Neutrophil (primary cell): ENCODE measurements around the gene PRDM16.
"Not testable (repeated sequence)": the region's sequence is repeated elsewhere in the genome, so short reads cannot be mapped to it uniquely, and the experiment has no call there.

Experiments
- H3K27ac ChIP-seq: fragments of 200-600 bp; sonication (generic); 2 replicates; pipeline ENCODE4 v1.5.1; 2016; ENCODE audit warnings: mild to moderate bottlenecking, moderate library complexity
- H3K27me3 ChIP-seq: fragments of 200-600 bp; sonication (generic); 2 replicates; pipeline ENCODE4 v1.6.0; 2016; ENCODE audit warnings: mild to moderate bottlenecking
- H3K36me3 ChIP-seq: fragments of 200-600 bp; sonication (generic); 2 replicates; pipeline ENCODE4 v1.5.1; 2017
- H3K4me1 ChIP-seq, 2 experiments: fragments of 200-600 bp in 1 of 2; sonication (generic) in 1 of 2; 1 replicate in 1 of 2; 2 replicates in 1 of 2; pipeline versions ENCODE4 v1.5.1 to v1.6.1; 2013 to 2016; ENCODE audit warnings: low read depth in 1 of 2, low read length in 1 of 2, mild to moderate bottlenecking in 1 of 2, moderate library complexity in 1 of 2; ENCODE audit not compliant: control insufficient read depth in 1 of 2, insufficient read depth in 1 of 2
- H3K4me3 ChIP-seq, 2 experiments: fragments of 200-600 bp in 1 of 2; sonication (generic) in 1 of 2; 1 replicate in 1 of 2; 2 replicates in 1 of 2; pipeline ENCODE4 v1.5.1; 2013 to 2016; ENCODE audit warnings: low read depth in 1 of 2, low read length in 1 of 2, mild to moderate bottlenecking in 1 of 2, moderate library complexity in 1 of 2
- H3K9me3 ChIP-seq: fragments of 200-600 bp; sonication (generic); 2 replicates; pipeline ENCODE4 v1.5.1; 2016
- TF ChIP-seq, protein P1 (sequence below): fragments of 200-600 bp; sonication (generic); IDR thresholded peaks from 2 replicates; pipeline ENCODE4 v1.5.1; 2016; ENCODE audit warnings: antibody characterized with exemption

The PRDM16 gene

DNA sequence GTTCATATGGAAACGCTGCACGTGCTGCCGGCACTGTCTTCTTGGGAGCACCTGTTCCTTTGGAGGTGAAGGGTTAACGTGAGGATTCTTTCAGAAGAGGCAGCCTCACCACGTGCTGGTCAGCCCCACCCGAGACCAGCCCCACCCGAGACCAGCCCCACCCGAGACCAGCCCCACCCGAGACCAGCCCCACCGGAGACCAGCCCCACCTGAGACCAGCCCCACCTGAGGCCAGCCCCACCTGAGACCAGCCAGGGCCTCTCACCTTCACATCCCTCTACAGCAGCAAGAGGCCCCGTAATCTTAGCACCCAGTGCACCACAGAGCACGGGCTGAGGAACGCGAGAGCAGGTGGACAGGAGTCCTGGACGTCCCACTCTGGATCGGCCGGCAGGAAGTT, 18.0 kb downstream of the PRDM16 start:
- no peaks in the 10 kb centered on the region for H3K36me3 ChIP-seq
- TF ChIP-seq, protein P1, sequence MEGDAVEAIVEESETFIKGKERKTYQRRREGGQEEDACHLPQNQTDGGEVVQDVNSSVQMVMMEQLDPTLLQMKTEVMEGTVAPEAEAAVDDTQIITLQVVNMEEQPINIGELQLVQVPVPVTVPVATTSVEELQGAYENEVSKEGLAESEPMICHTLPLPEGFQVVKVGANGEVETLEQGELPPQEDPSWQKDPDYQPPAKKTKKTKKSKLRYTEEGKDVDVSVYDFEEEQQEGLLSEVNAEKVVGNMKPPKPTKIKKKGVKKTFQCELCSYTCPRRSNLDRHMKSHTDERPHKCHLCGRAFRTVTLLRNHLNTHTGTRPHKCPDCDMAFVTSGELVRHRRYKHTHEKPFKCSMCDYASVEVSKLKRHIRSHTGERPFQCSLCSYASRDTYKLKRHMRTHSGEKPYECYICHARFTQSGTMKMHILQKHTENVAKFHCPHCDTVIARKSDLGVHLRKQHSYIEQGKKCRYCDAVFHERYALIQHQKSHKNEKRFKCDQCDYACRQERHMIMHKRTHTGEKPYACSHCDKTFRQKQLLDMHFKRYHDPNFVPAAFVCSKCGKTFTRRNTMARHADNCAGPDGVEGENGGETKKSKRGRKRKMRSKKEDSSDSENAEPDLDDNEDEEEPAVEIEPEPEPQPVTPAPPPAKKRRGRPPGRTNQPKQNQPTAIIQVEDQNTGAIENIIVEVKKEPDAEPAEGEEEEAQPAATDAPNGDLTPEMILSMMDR = no peak

DNA sequence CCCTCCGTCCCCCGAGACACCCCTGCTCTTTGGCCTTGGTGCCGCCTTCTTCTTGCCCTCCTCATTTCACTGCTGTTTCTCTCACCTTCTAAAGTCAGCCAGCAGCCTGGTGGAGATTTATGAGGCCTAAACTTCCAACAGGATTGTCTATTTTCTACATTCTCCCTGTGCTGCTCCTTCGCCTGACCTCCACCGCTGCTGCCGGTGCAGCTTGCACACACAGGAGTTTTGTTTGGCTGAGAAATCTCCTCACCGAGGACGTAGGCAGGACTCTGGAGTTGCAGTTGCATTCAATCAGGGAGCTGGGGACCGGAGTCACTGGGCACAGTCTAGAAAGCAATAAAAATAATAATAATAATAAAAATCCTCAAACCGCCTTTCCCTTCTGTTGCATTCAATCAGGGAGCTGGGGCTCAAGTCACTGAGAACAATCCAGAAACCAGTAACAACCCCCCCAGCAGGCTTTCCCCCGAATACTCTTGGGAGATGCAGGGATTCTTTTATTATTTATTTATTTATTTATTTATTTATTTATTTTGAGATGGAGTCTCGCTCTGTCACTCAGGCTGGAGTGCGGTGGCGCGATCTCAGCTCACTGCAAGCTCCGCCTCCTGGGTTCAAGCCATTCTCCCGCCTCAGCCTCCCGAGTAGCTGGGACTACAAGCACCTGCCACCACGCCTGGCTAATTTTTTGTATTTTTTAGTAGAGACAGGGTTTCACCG, 19.1 kb downstream of the PRDM16 start:
- H3K36me3 ChIP-seq, H3K4me1 ChIP-seq, H3K4me3 ChIP-seq, H3K27ac ChIP-seq, H3K9me3 ChIP-seq, H3K27me3 ChIP-seq: not testable (repeated sequence)

More for the DNA sequence above, 18.0 kb downstream of the PRDM16 start:
- no peaks in the 10 kb centered on the region for H3K4me1 ChIP-seq
- no peaks in the 10 kb centered on the region for H3K27me3 ChIP-seq
- no peaks in the 10 kb centered on the region for H3K9me3 ChIP-seq
- no peak overlapping the region for H3K27ac ChIP-seq
- H3K4me3 ChIP-seq = no peak overlapping the region

DNA sequence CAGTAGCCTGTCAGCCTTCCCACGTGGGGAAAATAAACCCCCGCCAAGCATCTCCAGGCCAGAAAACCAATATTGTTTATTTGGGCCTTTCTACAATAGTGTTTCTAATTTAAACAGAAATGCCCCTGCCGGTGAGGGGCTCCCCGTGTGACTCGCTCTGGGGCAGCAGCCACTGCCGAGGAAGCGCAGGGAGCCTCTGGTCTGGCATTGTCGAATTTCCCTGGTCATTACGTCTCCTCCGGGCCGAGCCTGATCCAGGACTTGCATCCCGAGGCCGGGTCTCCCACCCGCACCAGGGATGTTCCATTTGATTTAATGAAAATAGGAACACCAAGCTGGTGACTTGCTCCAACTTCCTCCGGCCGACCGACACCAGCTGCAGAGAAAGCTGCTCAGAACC, 20.5 kb downstream of the PRDM16 start:
- no peak overlapping the region for H3K4me3 ChIP-seq
- TF ChIP-seq, protein P1 = no peak
- H3K9me3 ChIP-seq = no peaks in the 10 kb centered on the region
- H3K4me1 ChIP-seq = no peaks in the 10 kb centered on the region
- peaks cover 12% of the 10 kb centered on the region for H3K27me3 ChIP-seq
- no peaks in the 10 kb centered on the region for H3K36me3 ChIP-seq
- H3K27ac ChIP-seq = no peak overlapping the region

DNA sequence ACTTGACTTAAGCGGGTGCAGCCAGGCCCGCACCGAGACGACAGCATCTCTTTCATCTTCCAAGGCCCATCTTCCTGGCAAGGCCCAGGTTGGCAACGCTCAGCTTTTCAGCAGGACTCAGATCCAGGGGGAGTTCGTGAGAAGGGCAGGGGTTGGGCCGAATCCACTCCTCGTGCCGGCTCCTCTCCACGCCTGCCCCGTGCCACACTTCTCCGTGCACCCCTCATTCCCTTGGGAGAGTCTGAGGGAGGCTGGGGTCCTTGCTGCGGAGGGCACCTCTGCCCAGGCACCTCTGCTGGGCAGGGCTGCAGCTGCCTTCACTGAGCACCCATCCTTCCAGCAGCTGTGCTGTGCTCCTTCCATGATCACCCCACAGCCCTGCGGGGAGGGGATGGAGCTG, 22.3 kb downstream of the PRDM16 start:
- TF ChIP-seq, protein P1 = no peak
- Histone ChIP-seq H3K27me3 (peaks cover 19% of the 10 kb centered on the region), H3K27ac (no peak overlapping the region), H3K4me1 (no peaks in the 10 kb centered on the region), H3K36me3 (no peaks in the 10 kb centered on the region), H3K9me3 (no peaks in the 10 kb centered on the region), H3K4me3 (no peak overlapping the region)

DNA sequence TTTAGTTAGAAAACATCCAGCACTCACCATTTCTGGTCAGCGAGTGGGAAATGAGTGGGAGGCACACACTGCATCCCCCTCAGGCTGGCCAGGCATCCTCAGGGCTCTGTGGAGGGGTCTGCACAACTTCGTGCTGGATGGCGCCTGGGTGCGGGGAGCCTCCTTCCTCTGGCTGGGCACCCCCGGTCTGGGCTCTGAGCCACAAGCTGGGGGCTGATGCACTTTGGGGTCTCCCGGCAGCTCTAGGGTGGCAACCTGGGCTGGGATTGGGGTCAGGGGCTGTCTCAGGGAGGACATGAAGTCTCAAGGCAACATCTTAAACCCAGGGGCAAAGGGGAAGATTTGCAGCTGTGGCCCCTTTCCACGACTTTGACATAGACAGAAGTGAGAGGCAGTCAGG, 23.5 kb downstream of the PRDM16 start:
- Histone ChIP-seq H3K27me3 (peaks cover 28% of the 10 kb centered on the region), H3K27ac (no peak overlapping the region), H3K4me1 (no peaks in the 10 kb centered on the region), H3K36me3 (no peaks in the 10 kb centered on the region), H3K4me3 (no peak overlapping the region), H3K9me3 (no peaks in the 10 kb centered on the region)
- TF ChIP-seq, protein P1 = no peak

DNA sequence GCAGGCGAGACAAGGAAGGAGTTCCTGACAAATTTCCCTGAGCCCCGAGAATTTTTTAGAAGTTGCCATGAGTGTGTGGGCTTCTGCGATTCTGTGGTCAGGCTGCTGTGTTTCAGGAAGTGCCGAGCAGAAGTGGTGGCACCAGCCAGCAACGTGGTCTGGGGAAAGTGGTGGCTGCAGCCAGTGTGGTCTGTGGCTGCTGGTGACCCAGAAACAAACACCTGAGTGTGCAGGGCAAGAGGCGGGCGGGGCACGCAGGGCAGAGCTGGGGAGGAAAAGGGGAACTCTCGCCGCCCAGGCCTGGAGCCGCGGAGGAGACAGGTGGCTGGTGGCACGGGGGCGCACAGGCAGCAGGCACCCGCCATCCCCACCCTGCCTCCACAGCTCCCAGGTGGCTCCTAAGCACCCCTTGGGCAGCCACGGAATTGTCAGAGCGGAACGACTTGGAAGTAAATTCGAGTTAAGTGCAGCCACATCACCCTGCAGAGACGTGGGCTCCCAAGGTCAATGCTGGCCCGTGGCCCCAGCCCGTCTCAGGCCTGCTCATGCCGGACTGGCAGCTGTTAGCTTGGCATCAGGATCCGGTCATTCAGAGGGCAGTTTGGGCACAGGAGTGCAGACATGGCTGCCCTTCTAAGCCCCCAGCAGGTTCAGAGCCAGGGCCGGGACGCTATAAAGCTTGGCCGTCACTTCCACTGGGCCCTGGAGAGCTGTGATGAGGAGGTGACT, 25.1 kb downstream of the PRDM16 start:
- Histone ChIP-seq H3K27ac (no peak overlapping the region), H3K4me3 (no peak overlapping the region), H3K36me3 (no peaks in the 10 kb centered on the region), H3K9me3 (no peaks in the 10 kb centered on the region), H3K4me1 (no peaks in the 10 kb centered on the region), H3K27me3 (peaks cover 28% of the 10 kb centered on the region)
- TF ChIP-seq, protein P1 = no peak
